Loucy (cell line): ENCODE results near the gene LHFPL3.

Source experiments
- H2AFZ ChIP-seq: fragments of 200-600 bp; sonication (generic); 2 replicates; pipeline ENCODE4 v1.6.0; 2016; ENCODE audit warnings: antibody characterized with exemption, mild to moderate bottlenecking, low read length, moderate library complexity
- H3F3A ChIP-seq: fragments of 200-600 bp; 2 replicates; pipeline ENCODE4 v1.6.0; 2016; ENCODE audit warnings: antibody characterized with exemption, low read depth, mild to moderate bottlenecking
- H3K27me3 ChIP-seq: fragments of 200-600 bp; sonication (generic); 2 replicates; pipeline ENCODE4 v1.6.1; 2014; ENCODE audit warnings: low read length, mild to moderate bottlenecking; ENCODE audit not compliant: insufficient read depth, poor library complexity, severe bottlenecking
- H3K36me3 ChIP-seq: fragments of 200-600 bp; sonication (generic); 2 replicates; pipeline ENCODE4 v1.6.1; 2016; ENCODE audit warnings: low read length; ENCODE audit not compliant: insufficient read depth
- H3K4me1 ChIP-seq: fragments of 200-600 bp; sonication (generic); 2 replicates; pipeline ENCODE4 v1.5.1; 2014; ENCODE audit warnings: low read length, mild to moderate bottlenecking; ENCODE audit not compliant: insufficient read depth, poor library complexity, severe bottlenecking
- H3K4me2 ChIP-seq: fragments of 200-600 bp; sonication (generic); 2 replicates; pipeline ENCODE4 v1.6.0; 2014; ENCODE audit warnings: antibody characterized with exemption, low read length, low read depth, mild to moderate bottlenecking; ENCODE audit not compliant: poor library complexity, severe bottlenecking
- H3K4me3 ChIP-seq: fragments of 200-600 bp; sonication (generic); 2 replicates; pipeline ENCODE4 v1.5.1; 2014; ENCODE audit warnings: low read length, mild to moderate bottlenecking, mixed read lengths; ENCODE audit not compliant: poor library complexity, severe bottlenecking
- H3K79me2 ChIP-seq: fragments of 200-600 bp; sonication (generic); 2 replicates; pipeline ENCODE4 v1.6.1; 2014; ENCODE audit warnings: low read length; ENCODE audit not compliant: insufficient read depth
- H3K9ac ChIP-seq: fragments of 200-600 bp; sonication (generic); 2 replicates; pipeline ENCODE4 v1.6.0; 2014; ENCODE audit warnings: mild to moderate bottlenecking, low read depth, low read length, moderate library complexity; ENCODE audit not compliant: poor library complexity, severe bottlenecking
- H3K9me2 ChIP-seq: fragments of 200-600 bp; sonication (generic); replicated peaks from 2 replicates; pipeline ENCODE4 v1.6.1; 2016; ENCODE audit warnings: low read depth, low read length, mixed read lengths
- H3K9me3 ChIP-seq: fragments of 200-600 bp; sonication (generic); 2 replicates; pipeline ENCODE4 v1.6.1; 2014; ENCODE audit warnings: mild to moderate bottlenecking, antibody characterized with exemption, low read length, low read depth; ENCODE audit not compliant: insufficient read depth
- H4K20me1 ChIP-seq: fragments of 200-600 bp; sonication (generic); 2 replicates; pipeline ENCODE4 v1.6.0; 2014; ENCODE audit warnings: antibody characterized with exemption, low read length, mild to moderate bottlenecking; ENCODE audit not compliant: insufficient read depth, poor library complexity, severe bottlenecking
- CTCF ChIP-seq: fragments of 200-600 bp; sonication (generic); conservative IDR thresholded peaks from 2 replicates; pipeline ENCODE4 v1.5.1; 2014; ENCODE audit warnings: mild to moderate bottlenecking, antibody characterized with exemption, low read length
- EZH2phosphoT487 ChIP-seq: fragments of 200-600 bp; IDR thresholded peaks from 2 replicates; pipeline ENCODE4 v1.6.1; 2018; ENCODE audit warnings: antibody characterized with exemption, mild to moderate bottlenecking, moderate library complexity, borderline replicate concordance

LHFPL3 gene

GRCh38 chr7:104444017-104444416 is 115.6 kb downstream of the LHFPL3 start:
- Histone ChIP-seq H3K4me2 (no peak overlapping the region), H2AFZ (no peak overlapping the region), H4K20me1 (no peaks in the 10 kb centered on the region), H3K79me2 (no peaks in the 10 kb centered on the region), H3K9me2 (no peaks in the 10 kb centered on the region), H3K9me3 (no peaks in the 10 kb centered on the region), H3F3A (no peaks in the 10 kb centered on the region), H3K9ac (no peak overlapping the region), H3K4me1 (no peaks in the 10 kb centered on the region), H3K4me3 (no peak overlapping the region), H3K27me3 (no peaks in the 10 kb centered on the region), H3K36me3 (no peaks in the 10 kb centered on the region)
- TF ChIP-seq CTCF (no peak), EZH2phosphoT487 (no peak)

- Histone ChIP-seq H2AFZ (no peak overlapping the region), H3K9me2 (no peaks in the 10 kb centered on the region), H3K4me1 (no peaks in the 10 kb centered on the region), H3F3A (no peaks in the 10 kb centered on the region), H3K9me3 (no peaks in the 10 kb centered on the region), H3K9ac (no peak overlapping the region), H3K79me2 (no peaks in the 10 kb centered on the region), H3K4me3 (no peak overlapping the region), H3K27me3 (no peaks in the 10 kb centered on the region), H4K20me1 (no peaks in the 10 kb centered on the region), H3K4me2 (no peak overlapping the region), H3K36me3 (no peaks in the 10 kb centered on the region)
- TF ChIP-seq CTCF (no peak), EZH2phosphoT487 (no peak)
These were observed 117.0 kb downstream of the LHFPL3 start for GRCh38 chr7:104445393-104445792.

- Histone ChIP-seq H3K79me2 (no peaks in the 10 kb centered on the region), H4K20me1 (no peaks in the 10 kb centered on the region), H2AFZ (no peak overlapping the region), H3F3A (no peaks in the 10 kb centered on the region), H3K9me2 (no peaks in the 10 kb centered on the region), H3K27me3 (no peaks in the 10 kb centered on the region), H3K4me2 (no peak overlapping the region), H3K4me3 (no peak overlapping the region), H3K9me3 (no peaks in the 10 kb centered on the region), H3K4me1 (no peaks in the 10 kb centered on the region), H3K36me3 (no peaks in the 10 kb centered on the region), H3K9ac (no peak overlapping the region)
- TF ChIP-seq EZH2phosphoT487 (no peak), CTCF (no peak)
These were observed 122.5 kb downstream of the LHFPL3 start for GRCh38 chr7:104450861-104451260.
